ENCODE results near the gene NCKAP5. TPM values are rescaled to one million over a fixed set of nuclear protein-coding genes. Genes with fewer than 3 reads are reported as not detected.

NCKAP5 gene
- total RNA-seq, 1 experiment from 2014 or later, result not detected

DNA sequence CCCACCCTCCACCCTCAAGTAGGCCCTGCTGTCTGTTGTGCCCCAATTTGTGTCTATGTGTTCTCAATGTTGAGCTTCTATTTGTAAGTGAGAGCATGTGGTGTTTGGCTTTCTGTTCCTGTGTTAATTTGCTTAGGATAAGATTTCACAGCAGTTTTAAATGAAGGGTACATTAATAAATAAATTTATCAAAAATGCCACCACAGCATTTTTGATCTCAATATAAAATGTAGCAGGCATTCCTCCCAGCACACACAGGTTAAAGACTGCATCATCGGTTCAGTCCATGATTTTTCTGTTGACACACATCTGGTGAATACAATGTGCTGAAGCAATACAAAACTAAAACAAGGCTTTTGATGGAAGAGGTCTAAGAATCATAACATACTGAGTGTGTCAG lies 486.2 kb downstream of the NCKAP5 start:
- intact Hi-C loops (cut with micrococcal nuclease), result no loop called here
- H3K27ac Mint-ChIP-seq (ENCODE audit: low read depth, unreplicated experiment), result no peak overlapping the region
- POLR2A ChIA-PET, result no interaction called here
- CTCF ChIA-PET, result no interaction called here
- BruUV-seq (replicated peaks), result no TSS peak
- TF ChIP-seq, protein P1, sequence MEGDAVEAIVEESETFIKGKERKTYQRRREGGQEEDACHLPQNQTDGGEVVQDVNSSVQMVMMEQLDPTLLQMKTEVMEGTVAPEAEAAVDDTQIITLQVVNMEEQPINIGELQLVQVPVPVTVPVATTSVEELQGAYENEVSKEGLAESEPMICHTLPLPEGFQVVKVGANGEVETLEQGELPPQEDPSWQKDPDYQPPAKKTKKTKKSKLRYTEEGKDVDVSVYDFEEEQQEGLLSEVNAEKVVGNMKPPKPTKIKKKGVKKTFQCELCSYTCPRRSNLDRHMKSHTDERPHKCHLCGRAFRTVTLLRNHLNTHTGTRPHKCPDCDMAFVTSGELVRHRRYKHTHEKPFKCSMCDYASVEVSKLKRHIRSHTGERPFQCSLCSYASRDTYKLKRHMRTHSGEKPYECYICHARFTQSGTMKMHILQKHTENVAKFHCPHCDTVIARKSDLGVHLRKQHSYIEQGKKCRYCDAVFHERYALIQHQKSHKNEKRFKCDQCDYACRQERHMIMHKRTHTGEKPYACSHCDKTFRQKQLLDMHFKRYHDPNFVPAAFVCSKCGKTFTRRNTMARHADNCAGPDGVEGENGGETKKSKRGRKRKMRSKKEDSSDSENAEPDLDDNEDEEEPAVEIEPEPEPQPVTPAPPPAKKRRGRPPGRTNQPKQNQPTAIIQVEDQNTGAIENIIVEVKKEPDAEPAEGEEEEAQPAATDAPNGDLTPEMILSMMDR (IDR thresholded peaks at IDR 0.05; ENCODE audit: unreplicated experiment), result no peak
- H3K27me3 Mint-ChIP-seq (ENCODE audit: insufficient read depth, unreplicated experiment), result no peaks in the 10 kb centered on the region
- peaks cover 37% of the 10 kb centered on the region for H3K9me3 Mint-ChIP-seq (ENCODE audit: unreplicated experiment)
- no peak overlapping the region for H3K4me3 Mint-ChIP-seq (ENCODE audit: unreplicated experiment)
- DNase-seq (ENCODE audit: unreplicated experiment), result no peak
- H3K36me3 Mint-ChIP-seq (ENCODE audit: insufficient read depth, unreplicated experiment), result no peaks in the 10 kb centered on the region
- no peaks in the 10 kb centered on the region for H3K4me1 Mint-ChIP-seq (ENCODE audit: insufficient read depth, unreplicated experiment)

DNA sequence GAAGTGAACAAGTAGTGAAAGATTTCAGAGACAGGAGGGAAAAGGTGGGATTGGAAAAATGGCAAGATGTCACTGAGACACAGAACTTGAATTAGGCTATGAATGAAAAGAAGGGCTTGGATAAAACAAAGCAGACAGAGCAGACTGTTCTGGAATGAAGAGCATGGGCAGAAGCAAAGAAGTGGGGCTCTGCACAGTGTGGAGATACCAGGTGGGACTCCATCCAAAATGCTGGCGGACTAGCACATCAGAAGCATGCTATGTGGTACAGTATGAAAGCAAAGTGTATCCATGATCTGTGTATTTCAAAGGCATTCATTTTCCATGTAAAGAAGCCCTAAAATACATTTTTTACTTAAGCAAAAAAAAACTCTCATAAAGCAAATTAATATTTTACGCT lies 487.4 kb downstream of the NCKAP5 start:
- no peak for DNase-seq (ENCODE audit: unreplicated experiment)
- H3K27me3 Mint-ChIP-seq (ENCODE audit: insufficient read depth, unreplicated experiment), result no peaks in the 10 kb centered on the region
- ChIA-PET CTCF (no interaction called here), POLR2A (no interaction called here)
- intact Hi-C loops (cut with micrococcal nuclease), result no loop called here
- BruUV-seq (replicated peaks), result no TSS peak
- no peak overlapping the region for H3K27ac Mint-ChIP-seq (ENCODE audit: low read depth, unreplicated experiment)
- H3K4me1 Mint-ChIP-seq (ENCODE audit: insufficient read depth, unreplicated experiment), result no peaks in the 10 kb centered on the region
- H3K4me3 Mint-ChIP-seq (ENCODE audit: unreplicated experiment), result no peak overlapping the region
- H3K9me3 Mint-ChIP-seq (ENCODE audit: unreplicated experiment), result peaks cover 38% of the 10 kb centered on the region
- TF ChIP-seq, protein P1 (IDR thresholded peaks at IDR 0.05; ENCODE audit: unreplicated experiment), result no peak
- no peaks in the 10 kb centered on the region for H3K36me3 Mint-ChIP-seq (ENCODE audit: insufficient read depth, unreplicated experiment)

DNA sequence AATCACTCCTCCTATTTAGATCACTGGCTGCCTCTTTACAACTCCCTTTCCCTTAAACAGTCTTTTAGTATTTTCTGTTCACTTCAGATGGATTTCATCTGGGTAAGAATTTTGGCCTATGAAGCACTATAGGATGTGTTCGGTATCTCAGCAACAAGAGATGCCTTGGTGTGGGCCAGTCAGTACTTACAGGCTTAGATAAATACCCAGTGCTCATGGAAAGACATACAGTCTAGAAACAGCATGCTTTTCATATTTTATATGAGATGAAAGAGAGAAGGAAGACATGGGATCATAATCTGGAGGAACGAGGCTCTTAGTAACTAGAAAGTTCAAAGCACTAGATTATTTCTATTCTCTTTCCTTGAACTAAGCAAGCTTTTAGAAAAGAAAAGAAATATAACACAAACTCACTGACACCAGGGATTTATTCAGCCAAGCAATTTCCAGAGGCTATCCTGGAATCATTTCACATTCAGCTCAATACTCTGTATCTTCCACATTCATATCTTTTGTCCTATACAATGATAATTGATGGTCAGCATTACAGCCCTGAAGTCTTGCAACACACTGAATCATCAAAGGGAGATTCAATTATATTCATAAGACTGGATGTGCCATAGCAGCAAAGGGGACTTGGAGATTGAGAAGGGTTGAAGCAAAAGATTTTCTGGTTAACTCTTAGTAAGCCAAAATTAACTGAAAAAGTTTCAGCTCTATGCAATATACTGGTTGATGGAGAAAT lies 489.4 kb downstream of the NCKAP5 start:
- intact Hi-C loops (cut with micrococcal nuclease), result no loop called here
- Mint-ChIP-seq H3K27me3 (ENCODE audit: insufficient read depth, unreplicated experiment) (no peaks in the 10 kb centered on the region), H3K9me3 (ENCODE audit: unreplicated experiment) (peaks cover 40% of the 10 kb centered on the region), H3K4me3 (ENCODE audit: unreplicated experiment) (no peak overlapping the region), H3K27ac (ENCODE audit: low read depth, unreplicated experiment) (no peak overlapping the region), H3K36me3 (ENCODE audit: insufficient read depth, unreplicated experiment) (no peaks in the 10 kb centered on the region), H3K4me1 (ENCODE audit: insufficient read depth, unreplicated experiment) (no peaks in the 10 kb centered on the region)
- ChIA-PET CTCF (no interaction called here), POLR2A (interaction anchor here (0.5 kb wide), 1 partner anchor 226 kb away, joined by 3 read pairs; no protein-coding TSS in a partner anchor)
- DNase-seq (ENCODE audit: unreplicated experiment), result no peak
- BruUV-seq (replicated peaks), result no TSS peak
- TF ChIP-seq, protein P1 (IDR thresholded peaks at IDR 0.05; ENCODE audit: unreplicated experiment), result no peak

DNA sequence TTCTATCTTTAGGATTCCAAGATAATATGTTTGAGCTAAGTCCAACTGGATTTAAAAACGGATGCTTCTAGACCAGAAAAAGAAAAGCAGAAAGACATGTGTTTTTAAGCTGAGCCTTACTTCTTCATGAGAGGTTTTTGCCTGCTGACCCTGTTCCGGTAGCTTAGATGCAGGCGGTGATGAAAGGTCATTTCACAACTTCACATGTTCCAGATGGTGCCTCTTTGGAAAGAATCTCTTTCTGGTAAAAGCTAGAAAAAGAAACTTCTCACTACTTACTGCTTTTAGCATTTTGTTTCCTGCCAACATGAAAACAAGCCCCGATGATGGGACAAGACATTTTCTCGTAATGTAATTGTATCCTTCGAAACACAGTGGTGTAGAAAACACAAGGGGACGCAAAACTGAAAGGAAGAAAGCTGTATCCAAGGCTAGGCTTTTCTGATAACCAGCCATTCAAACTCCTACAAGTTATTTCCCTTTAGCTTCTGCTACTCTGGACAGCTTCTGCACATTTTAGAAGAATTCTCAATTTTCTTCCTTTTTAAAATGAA lies 490.9 kb downstream of the NCKAP5 start:
- no peaks in the 10 kb centered on the region for H3K4me1 Mint-ChIP-seq (ENCODE audit: insufficient read depth, unreplicated experiment)

More for the DNA sequence above, 490.9 kb downstream of the NCKAP5 start:
- ChIA-PET CTCF (interaction anchor here (0.5 kb wide), 1 partner anchor 346 kb away, joined by 4 read pairs; no protein-coding TSS in a partner anchor), POLR2A (no interaction called here)
- Mint-ChIP-seq H3K36me3 (ENCODE audit: insufficient read depth, unreplicated experiment) (no peaks in the 10 kb centered on the region), H3K27ac (ENCODE audit: low read depth, unreplicated experiment) (no peak overlapping the region), H3K4me3 (ENCODE audit: unreplicated experiment) (no peak overlapping the region), H3K9me3 (ENCODE audit: unreplicated experiment) (peaks cover 35% of the 10 kb centered on the region), H3K27me3 (ENCODE audit: insufficient read depth, unreplicated experiment) (no peaks in the 10 kb centered on the region)
- intact Hi-C loops (cut with micrococcal nuclease), result no loop called here
- TF ChIP-seq, protein P1 (IDR thresholded peaks at IDR 0.05; ENCODE audit: unreplicated experiment), result no peak
- DNase-seq (ENCODE audit: unreplicated experiment), result no peak
- no TSS peak for BruUV-seq (replicated peaks)

Measured in MCF 10A (cell line).